NCI-H2107 treated with DMSO at 0.1 percent for 48 hours (cell line): Measurements from ENCODE around the gene ENPP1.

ENCODE experiments used
- DNase-seq: peaks from one replicate; lab custom pipeline; 2025; ENCODE audit not compliant: unreplicated experiment; lab: John Stamatoyannopoulos, UW

The ENPP1 gene

GRCh38 chr6:131807644-131808459 lies at the start of gene ENPP1:
Gene ENPP1 (plus strand): TSS chr6:131808020. CDS start chr6:131808036, 16 bp downstream.
- no peak for DNase-seq

DNA sequence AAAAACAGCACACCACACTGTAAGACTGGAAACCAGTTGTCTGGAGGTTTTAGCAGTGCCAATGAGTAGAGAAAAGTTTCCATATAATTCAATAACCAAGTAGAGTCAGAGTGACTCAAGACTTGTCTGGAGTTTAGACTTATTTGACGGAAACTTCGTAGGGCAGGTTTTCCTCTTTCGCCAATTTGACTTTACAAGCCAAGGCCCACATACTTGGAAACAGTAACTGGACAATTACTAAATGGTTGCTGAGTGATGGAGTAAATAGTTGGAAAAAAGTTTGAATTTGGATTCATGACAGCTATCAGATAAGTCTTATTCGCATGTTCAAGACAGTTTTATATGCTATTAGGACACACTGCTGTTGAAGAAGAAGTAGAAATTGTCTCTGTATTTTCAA lies 48.9 kb upstream of the ENPP1 start:
- DNase-seq: no peak

- no peak for DNase-seq
Observed at GRCh38 chr6:131761060-131761761, 46.6 kb upstream of the ENPP1 start.

- DNase-seq: no peak
Observed at GRCh38 chr6:131761762-131762067, 46.1 kb upstream of the ENPP1 start.

GRCh38 chr6:131762984-131763383 lies 44.8 kb upstream of the ENPP1 start:
- DNase-seq: no peak

- no peak for DNase-seq
Observed at GRCh38 chr6:131763749-131764148, 44.1 kb upstream of the ENPP1 start.

DNA sequence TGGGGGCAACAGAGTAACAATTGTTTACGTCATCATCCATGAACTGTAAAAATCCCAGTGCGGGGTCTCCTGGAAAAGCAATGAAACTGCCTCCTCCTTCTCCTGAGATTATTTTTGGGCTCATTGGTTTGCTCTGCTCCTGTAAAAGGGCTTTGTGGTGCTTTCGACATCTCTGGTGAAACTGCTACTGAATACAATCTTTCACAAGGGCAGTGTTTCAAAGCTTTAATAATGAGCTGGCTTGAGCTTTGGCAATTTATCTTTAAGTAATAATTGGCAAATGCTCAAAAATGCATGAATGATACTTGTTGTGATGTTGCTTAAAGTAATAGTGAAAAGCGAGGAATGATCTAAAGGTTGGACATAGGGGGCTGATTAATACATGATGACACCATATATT lies 43.5 kb upstream of the ENPP1 start:
- DNase-seq: no peak

- DNase-seq: no peak
Observed at GRCh38 chr6:131765081-131765803, 42.6 kb upstream of the ENPP1 start.

DNA sequence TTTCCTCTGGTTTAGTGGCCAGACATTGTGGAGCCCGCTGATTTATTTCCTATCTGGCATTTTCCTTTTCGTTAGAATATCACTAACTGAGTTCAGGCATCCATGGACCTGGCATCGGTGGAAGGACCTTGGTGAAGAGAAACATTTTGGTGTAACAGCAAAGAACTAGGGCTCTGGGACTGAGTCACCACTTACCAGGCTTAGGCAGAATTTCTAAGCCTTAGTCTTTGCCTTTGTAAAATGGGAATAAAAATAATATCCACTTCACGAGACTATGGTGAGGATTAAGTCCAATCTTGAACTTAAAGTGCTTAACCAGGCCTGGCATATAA lies 42.0 kb upstream of the ENPP1 start:
- no peak for DNase-seq

- DNase-seq: no peak
Observed at GRCh38 chr6:131766631-131767030, 41.2 kb upstream of the ENPP1 start.

GRCh38 chr6:131768964-131769363 lies 38.9 kb upstream of the ENPP1 start:
- DNase-seq: no peak

DNA sequence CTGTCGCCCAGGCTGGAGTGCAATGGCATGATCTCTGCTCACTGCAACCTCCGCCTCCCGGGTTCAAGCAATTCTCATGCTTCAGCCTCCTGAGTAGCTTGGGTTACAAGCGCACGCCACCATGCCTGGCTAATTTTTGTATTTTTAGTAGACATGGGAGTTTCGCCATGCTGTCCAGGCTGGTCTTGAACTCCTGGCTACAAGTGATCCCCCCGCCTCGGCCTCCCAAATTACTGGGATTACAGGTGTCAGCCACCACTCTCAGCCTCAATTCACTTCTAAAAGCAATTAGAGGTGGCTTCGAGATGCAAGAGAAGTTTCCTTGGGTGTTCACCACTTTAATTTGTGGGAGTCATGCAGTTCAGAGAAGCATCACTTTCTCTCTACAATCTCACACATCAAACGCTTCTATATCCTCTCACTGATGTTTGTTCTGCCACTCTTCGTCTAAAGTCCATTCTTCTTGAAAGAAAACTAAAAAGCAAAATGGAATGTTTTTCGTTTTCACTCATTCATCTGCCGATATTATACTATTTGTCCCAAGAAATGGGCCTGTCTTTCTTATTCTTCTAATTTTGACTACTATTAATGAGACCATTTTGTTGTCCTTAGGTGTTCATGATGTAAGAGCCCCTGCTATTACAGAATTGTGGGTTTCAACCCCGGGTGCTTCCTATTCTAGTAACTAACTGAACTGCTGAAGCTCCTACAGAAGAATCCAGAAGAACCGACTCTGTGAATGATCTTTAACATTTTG lies 38.3 kb upstream of the ENPP1 start:
- DNase-seq: no peak

DNA sequence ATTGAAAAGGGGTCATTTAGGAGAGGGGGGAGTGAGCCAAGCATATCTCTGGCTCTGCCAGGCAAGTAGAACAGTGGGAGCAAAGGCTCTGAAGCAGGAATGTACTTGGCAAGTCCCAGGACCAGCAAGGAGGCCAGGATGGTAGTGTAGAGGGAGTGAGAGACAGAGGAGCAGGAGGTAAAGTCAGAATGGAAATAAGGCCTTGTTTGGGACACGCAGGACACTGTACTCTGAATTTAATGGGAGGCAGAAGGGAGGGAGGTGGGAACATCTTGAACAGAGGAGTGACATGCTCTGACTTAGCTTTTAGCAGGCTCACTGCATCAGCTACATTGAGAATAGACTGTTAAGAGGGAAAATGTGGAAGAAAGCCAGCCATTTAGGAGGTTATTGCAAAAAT lies 37.0 kb upstream of the ENPP1 start:
- no peak for DNase-seq

GRCh38 chr6:131773284-131773950 lies 34.4 kb upstream of the ENPP1 start:
- DNase-seq: no peak

- no peak for DNase-seq
Observed at GRCh38 chr6:131775886-131776285, 31.9 kb upstream of the ENPP1 start.

DNA sequence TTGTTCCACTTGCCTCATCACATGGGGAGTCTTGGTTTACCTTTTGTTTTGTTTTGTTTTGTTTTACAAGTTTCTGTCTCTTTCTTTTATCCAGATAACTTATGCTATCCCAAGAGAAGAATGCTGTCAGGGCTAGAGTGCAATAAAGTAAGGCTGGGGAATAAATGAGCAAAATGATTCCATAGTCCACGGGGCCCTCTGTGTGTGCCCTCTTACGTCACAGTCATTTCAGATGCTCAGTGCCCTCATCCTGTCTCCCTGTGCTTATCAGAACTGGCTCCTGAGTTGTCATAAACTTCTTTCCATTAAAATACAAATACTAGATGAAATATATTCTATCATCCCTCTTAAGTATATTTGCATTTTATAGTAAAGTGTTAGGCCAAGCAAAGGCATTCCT lies 30.8 kb upstream of the ENPP1 start:
- DNase-seq: no peak

DNA sequence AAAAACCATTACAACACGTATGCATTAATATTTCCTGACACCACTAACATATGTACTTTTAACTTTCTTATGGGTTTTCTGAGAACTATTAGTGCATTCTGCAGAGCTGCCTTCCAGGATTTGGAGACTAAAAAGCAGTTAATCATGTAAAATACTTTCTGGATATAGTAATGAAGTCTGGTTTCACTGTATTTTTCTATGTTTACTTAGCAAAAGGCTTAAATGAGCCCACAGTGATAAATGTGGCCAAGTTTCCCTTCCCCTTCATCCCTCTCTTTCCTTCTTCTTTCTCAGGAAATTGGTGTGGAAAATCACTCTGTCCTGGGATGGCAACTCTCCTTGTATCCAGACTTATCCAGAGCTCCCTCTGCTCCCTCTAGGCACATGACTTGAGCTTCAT lies 29.7 kb upstream of the ENPP1 start:
- no peak for DNase-seq

GRCh38 chr6:131779304-131779703 lies 28.5 kb upstream of the ENPP1 start:
- no peak for DNase-seq

DNA sequence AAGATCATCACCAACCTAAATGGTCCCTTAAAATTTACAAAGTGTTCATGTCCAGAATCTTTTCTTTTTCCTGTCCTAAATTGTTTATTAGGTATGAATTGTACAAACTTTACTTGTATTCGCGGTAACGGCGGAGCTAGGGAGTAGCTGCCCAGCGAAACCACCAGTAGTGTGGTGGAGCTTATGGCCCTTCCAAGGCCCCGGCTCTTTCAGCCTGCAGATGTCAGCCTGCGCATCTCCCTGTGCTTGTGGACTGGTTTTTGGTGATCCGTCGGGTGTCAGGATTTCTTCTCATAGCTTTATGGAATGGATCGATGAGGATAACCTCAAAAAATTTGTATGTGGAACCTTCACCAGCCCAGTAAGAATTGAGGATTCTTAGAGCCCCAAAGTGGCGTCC lies 27.2 kb upstream of the ENPP1 start:
- no peak for DNase-seq

- DNase-seq: no peak
Observed at GRCh38 chr6:131781687-131782086, 26.1 kb upstream of the ENPP1 start.

- peak; percentile 35 for DNase-seq
Observed at GRCh38 chr6:131782764-131783163, 25.1 kb upstream of the ENPP1 start.
